Type B pancreatic cell (in vitro differentiated cells): ENCODE measurements around the gene OTUD5. TPM values are rescaled to one million over a fixed set of nuclear protein-coding genes. Genes with fewer than 3 reads are reported as not detected.

Source experiments
- DNase-seq: peaks from one replicate; pipeline ENCODE4 v3.0.0; 2021; ENCODE audit warnings: mixed read lengths; ENCODE audit not compliant: unreplicated experiment; ENCODE audit errors: extremely low spot score
- H3K27ac Mint-ChIP-seq: 2 replicates; pipeline ENCODE4 v1.8.0; 2021; ENCODE audit warnings: mild to moderate bottlenecking, mixed read lengths
- H3K27me3 Mint-ChIP-seq: 2 replicates; pipeline ENCODE4 v1.8.0; 2021; ENCODE audit warnings: mixed read lengths
- H3K36me3 Mint-ChIP-seq: 2 replicates; pipeline ENCODE4 v1.8.0; 2021; ENCODE audit warnings: mixed read lengths
- H3K4me1 Mint-ChIP-seq: one replicate; pipeline ENCODE4 v1.8.0; 2021; ENCODE audit warnings: mixed read lengths; ENCODE audit not compliant: unreplicated experiment
- H3K4me3 Mint-ChIP-seq: 2 replicates; pipeline ENCODE4 v1.8.0; 2021; ENCODE audit warnings: mild to moderate bottlenecking, mixed read lengths
- H3K9me3 Mint-ChIP-seq: 2 replicates; pipeline ENCODE4 v1.8.0; 2021; ENCODE audit warnings: mixed read lengths
- total RNA-seq: library from RNA; stranded (reverse); gene quantifications from 2 replicates; pipeline ENCODE4 v1.2.1, GENCODE V29; 2021; ENCODE audit warnings: low replicate concordance
- TF ChIP-seq, protein P1 (sequence below): fragments of 200-600 bp; sonication (generic); conservative IDR thresholded peaks from 2 replicates; pipeline ENCODE4 v1.5.0; 2021; ENCODE audit warnings: antibody characterized with exemption, mild to moderate bottlenecking

The OTUD5 gene
- total RNA-seq, 1 donor from 2014 or later: 49.5 TPM

DNA sequence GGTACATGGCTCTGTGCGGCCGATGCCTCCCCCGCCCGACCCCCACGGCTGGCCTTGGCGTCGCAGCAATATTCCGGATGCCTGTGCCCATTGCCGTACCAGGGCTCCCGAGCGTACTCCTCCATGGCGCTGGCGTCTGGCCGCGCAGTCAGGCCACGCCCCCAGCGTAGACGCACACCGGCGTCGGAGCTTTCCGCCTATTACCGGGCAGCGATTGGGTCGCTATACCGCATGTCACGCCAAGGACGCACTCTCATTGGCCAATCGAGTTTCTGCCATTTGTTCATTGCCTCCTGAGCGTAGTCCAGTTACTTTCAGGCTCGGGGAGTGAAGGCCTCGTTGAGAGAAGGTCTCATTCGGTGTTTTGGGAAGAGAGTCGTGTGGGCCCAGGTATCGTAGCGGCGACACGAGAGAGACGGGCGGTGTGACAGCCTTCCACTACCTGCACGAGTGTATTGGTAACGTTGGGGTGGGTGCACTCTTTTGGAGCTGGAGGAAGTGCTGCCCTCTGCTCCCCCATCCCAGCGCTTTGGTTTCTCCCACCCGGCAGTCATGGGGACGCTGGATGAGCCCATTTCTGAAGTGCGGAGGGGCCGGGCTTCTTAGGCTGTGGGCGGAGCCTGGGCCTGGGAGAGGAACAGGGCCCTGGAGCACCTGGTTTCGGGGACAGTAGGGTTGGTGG lies 59.6 kb downstream of the OTUD5 start, which contains the start of the genes PQBP1 and TIMM17B:
PQBP1 (plus strand) TSS at position 306 of the 682 bp plus-strand sequence. CDS start 580 bp downstream, outside the sequence.
TIMM17B (minus strand) TSS at position 144 of the 682 bp plus-strand sequence; CDS start at position 125, 19 bp downstream.
- H3K4me3 Mint-ChIP-seq: peak within 1 kb of the TSS; percentile 92
- H3K4me1 Mint-ChIP-seq: no peaks in the 10 kb centered on the region
- H3K36me3 Mint-ChIP-seq: peaks cover 4% of the 10 kb centered on the region
- no peaks in the 10 kb centered on the region for H3K9me3 Mint-ChIP-seq
- H3K27me3 Mint-ChIP-seq: no peaks in the 10 kb centered on the region
- H3K27ac Mint-ChIP-seq: peak within 1 kb of the TSS; percentile 95
- peak; percentile 85 for DNase-seq
- TF ChIP-seq, protein P1, sequence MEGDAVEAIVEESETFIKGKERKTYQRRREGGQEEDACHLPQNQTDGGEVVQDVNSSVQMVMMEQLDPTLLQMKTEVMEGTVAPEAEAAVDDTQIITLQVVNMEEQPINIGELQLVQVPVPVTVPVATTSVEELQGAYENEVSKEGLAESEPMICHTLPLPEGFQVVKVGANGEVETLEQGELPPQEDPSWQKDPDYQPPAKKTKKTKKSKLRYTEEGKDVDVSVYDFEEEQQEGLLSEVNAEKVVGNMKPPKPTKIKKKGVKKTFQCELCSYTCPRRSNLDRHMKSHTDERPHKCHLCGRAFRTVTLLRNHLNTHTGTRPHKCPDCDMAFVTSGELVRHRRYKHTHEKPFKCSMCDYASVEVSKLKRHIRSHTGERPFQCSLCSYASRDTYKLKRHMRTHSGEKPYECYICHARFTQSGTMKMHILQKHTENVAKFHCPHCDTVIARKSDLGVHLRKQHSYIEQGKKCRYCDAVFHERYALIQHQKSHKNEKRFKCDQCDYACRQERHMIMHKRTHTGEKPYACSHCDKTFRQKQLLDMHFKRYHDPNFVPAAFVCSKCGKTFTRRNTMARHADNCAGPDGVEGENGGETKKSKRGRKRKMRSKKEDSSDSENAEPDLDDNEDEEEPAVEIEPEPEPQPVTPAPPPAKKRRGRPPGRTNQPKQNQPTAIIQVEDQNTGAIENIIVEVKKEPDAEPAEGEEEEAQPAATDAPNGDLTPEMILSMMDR: no peak

DNA sequence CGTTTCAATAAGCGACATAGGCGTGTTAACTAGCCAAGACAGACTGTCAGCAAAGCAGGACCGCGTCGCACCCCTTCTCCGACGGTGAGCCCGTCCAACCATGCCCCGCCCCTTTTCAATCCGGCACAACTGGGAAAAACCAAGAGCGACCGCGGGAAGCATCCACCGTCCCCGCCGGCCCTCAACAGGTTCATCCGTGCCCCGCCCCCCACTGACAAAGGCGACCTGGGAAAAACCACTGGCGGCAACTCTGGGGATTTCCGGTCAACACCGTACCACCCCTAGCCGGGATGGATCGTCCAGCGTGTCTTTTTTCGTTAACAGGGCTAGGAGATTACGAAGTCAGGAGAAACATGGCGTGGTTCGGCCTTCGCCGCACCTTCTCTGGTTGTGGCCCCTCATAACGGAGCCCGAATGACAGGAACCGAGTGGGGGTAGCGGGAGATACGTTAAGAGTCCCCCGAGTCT lies 60.2 kb downstream of the OTUD5 start:
- peak; percentile 77 for DNase-seq
- H3K4me3 Mint-ChIP-seq: peak overlapping the region; percentile 92
- peaks cover 4% of the 10 kb centered on the region for H3K36me3 Mint-ChIP-seq
- H3K4me1 Mint-ChIP-seq: no peaks in the 10 kb centered on the region
- peak overlapping the region; percentile 95 for H3K27ac Mint-ChIP-seq
- TF ChIP-seq, protein P1: no peak
- H3K9me3 Mint-ChIP-seq: no peaks in the 10 kb centered on the region
- H3K27me3 Mint-ChIP-seq: no peaks in the 10 kb centered on the region

DNA sequence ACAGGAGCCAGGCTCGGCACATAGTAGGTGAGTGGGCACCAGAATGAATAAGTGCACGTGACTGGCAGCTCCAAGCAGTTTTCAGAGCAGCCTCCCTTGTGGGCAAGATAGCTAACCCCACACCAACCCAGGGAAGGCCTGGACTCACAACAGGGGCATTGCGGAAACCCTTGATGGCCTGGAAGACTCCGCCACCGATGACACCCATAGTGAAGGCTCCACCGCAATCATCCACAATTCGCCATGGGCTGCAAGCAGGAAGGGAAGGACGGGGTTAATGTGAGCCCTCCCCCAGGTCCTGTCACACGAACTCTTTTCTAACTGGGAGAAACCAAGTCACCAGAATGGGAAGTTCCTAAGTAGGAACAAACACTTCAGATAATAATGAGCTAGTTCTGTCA lies 60.8 kb downstream of the OTUD5 start:
- no peaks in the 10 kb centered on the region for H3K27me3 Mint-ChIP-seq
- DNase-seq: no peak
- peaks cover 4% of the 10 kb centered on the region for H3K36me3 Mint-ChIP-seq
- peaks cover 3% of the 10 kb centered on the region for H3K4me1 Mint-ChIP-seq
- no peaks in the 10 kb centered on the region for H3K9me3 Mint-ChIP-seq
- peak overlapping the region; percentile 92 for H3K4me3 Mint-ChIP-seq
- peak overlapping the region; percentile 95 for H3K27ac Mint-ChIP-seq
- TF ChIP-seq, protein P1: no peak

DNA sequence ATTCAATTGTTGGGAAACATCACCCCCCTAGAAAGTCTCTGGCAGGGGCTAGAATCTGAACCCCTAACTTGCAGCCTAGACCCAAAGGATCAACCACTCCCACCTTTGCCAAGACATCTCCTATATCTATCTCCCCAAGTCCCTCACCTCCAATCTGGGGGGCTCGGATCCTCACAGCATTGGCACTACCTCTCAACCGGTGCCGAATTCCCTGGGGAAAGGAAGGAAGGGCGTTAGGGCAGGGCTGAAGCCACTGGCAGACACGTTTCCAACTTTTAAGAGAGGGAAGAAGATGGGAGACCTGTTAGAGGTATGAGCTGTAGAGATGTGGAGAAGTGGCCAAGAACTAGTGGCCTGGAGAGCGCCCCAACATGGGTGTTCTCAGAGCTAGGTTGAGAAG lies 62.5 kb downstream of the OTUD5 start:
- no peaks in the 10 kb centered on the region for H3K27me3 Mint-ChIP-seq
- peak; percentile 43 for DNase-seq
- peaks cover 8% of the 10 kb centered on the region for H3K4me1 Mint-ChIP-seq
- no peaks in the 10 kb centered on the region for H3K9me3 Mint-ChIP-seq
- H3K4me3 Mint-ChIP-seq: peak overlapping the region; percentile 50
- H3K27ac Mint-ChIP-seq: no peak overlapping the region
- H3K36me3 Mint-ChIP-seq: peaks cover 4% of the 10 kb centered on the region
- TF ChIP-seq, protein P1: no peak

DNA sequence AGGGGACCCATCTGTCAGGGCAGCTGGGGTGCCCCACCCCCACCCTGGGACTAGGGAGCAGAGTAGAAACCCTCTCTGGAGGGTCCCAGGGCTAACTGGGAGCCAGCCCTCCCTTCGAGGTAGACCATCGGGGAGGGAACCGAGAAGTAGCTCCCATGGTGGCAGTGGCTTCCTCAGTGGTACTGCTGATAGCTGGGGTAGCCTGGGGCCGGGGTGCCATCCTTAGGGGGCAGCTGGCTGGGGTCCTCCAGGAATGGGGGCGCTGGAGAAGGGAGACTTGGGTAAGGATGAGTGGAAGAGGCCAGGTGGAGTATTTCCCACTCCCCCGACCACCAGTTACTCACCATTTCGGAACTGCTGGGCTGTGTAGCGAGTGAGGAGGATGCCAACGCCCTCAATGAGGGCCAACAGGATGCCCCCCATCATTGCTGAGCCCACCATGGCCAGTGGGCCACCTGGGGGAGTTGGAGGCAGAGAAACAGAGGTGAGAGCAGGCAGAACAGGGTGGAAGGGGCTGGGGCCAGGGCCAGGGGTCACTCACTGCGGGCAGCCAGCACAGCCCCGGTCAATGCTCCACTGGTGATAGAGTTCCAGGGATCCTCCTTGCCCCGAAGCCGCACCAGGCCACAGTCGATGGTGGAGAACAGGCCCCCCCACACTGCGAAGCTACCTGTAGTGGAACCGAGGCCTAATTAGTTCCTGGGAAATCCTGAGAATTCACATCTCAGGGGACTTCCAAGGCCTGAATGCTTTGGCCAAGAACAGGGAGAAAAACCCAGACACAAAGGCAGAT lies 63.7 kb downstream of the OTUD5 start:
- peak overlapping the region; percentile 57 for H3K4me3 Mint-ChIP-seq
- peaks cover 8% of the 10 kb centered on the region for H3K4me1 Mint-ChIP-seq
- peaks cover 4% of the 10 kb centered on the region for H3K36me3 Mint-ChIP-seq
- DNase-seq: peak; percentile 36
- TF ChIP-seq, protein P1: no peak
- no peaks in the 10 kb centered on the region for H3K27me3 Mint-ChIP-seq
- no peaks in the 10 kb centered on the region for H3K9me3 Mint-ChIP-seq
- H3K27ac Mint-ChIP-seq: no peak overlapping the region
